ENCODE results near the gene ZNF780B.
"Not testable (repeated sequence)": the region's sequence is repeated elsewhere in the genome, so short reads cannot be mapped to it uniquely, and the experiment has no call there.

ZNF780B gene

GRCh38 chr19:40038047-40038446, 18.0 kb downstream of the ZNF780B start:
- not testable (repeated sequence) for DNase-seq (ENCODE audit: low spot score)

- DNase-seq (ENCODE audit: low spot score): no peak
These were observed 20.0 kb downstream of the ZNF780B start for GRCh38 chr19:40035996-40036395.

- no peak for DNase-seq (ENCODE audit: low spot score)
These were observed 22.0 kb downstream of the ZNF780B start for GRCh38 chr19:40033989-40034560.

GRCh38 chr19:40026597-40026970, 29.4 kb downstream of the ZNF780B start:
- no peak for DNase-seq (ENCODE audit: low spot score)

GRCh38 chr19:40025938-40026596, 30.0 kb downstream of the ZNF780B start:
- DNase-seq (ENCODE audit: low spot score): no peak

- DNase-seq (ENCODE audit: low spot score): no peak
These were observed 32.1 kb downstream of the ZNF780B start for GRCh38 chr19:40023969-40024368.

- no peak for DNase-seq (ENCODE audit: low spot score)
These were observed 42.0 kb downstream of the ZNF780B start for GRCh38 chr19:40013991-40014390.

- DNase-seq (ENCODE audit: low spot score): no peak
These were observed 46.4 kb downstream of the ZNF780B start for GRCh38 chr19:40009674-40010073.

- DNase-seq (ENCODE audit: low spot score): no peak
These were observed 49.7 kb downstream of the ZNF780B start for GRCh38 chr19:40006273-40006691.

GRCh38 chr19:40005691-40006272, 50.2 kb downstream of the ZNF780B start:
- no peak for DNase-seq (ENCODE audit: low spot score)

GRCh38 chr19:39998501-39998900, 57.5 kb downstream of the ZNF780B start:
- no peak for DNase-seq (ENCODE audit: low spot score)

GRCh38 chr19:39997638-39998216, 58.3 kb downstream of the ZNF780B start:
- no peak for DNase-seq (ENCODE audit: low spot score)

- peak; percentile 94 for DNase-seq (ENCODE audit: low spot score)
These were observed 59.0 kb downstream of the ZNF780B start, which contains the start of gene ZNF546 for GRCh38 chr19:39996811-39997637. Gene ZNF546 (plus strand): TSS chr19:39997060. CDS start chr19:39998327, 1,267 bp downstream.

GRCh38 chr19:39996218-39996810, 59.7 kb downstream of the ZNF780B start:
- peak; percentile 32 for DNase-seq (ENCODE audit: low spot score)

- no peak for DNase-seq (ENCODE audit: low spot score)
These were observed 60.2 kb downstream of the ZNF780B start for GRCh38 chr19:39995794-39996193.

- DNase-seq (ENCODE audit: low spot score): no peak
These were observed 61.7 kb downstream of the ZNF780B start for GRCh38 chr19:39994361-39994760.

- DNase-seq (ENCODE audit: low spot score): no peak
These were observed 62.4 kb downstream of the ZNF780B start for GRCh38 chr19:39993605-39994004.

- DNase-seq (ENCODE audit: low spot score): no peak
These were observed 68.4 kb downstream of the ZNF780B start for GRCh38 chr19:39987596-39987995.

- DNase-seq (ENCODE audit: low spot score): no peak
These were observed 68.9 kb downstream of the ZNF780B start for GRCh38 chr19:39987167-39987566.

- DNase-seq (ENCODE audit: low spot score): no peak
These were observed 69.4 kb downstream of the ZNF780B start for GRCh38 chr19:39986643-39987042.

GRCh38 chr19:39983695-39984300, 72.2 kb downstream of the ZNF780B start:
- no peak for DNase-seq (ENCODE audit: low spot score)

All from COLO829 (cell line).